IPS-NIHi7 (cell line): Measurements from ENCODE around the gene HDLBP.
"Not testable (repeated sequence)": the region's sequence is repeated elsewhere in the genome, so short reads cannot be mapped to it uniquely, and the experiment has no call there.

Source experiments
- DNase-seq: peaks from one replicate; pipeline ENCODE4 v3.0.0; 2012; ENCODE audit warnings: mixed read lengths; ENCODE audit errors: extremely low spot score

The HDLBP gene

GRCh38 chr2:241214209-241214608 is 101.3 kb downstream of the HDLBP start:
- DNase-seq: no peak

- no peak for DNase-seq
These were observed 101.9 kb downstream of the HDLBP start for GRCh38 chr2:241213567-241213966.

GRCh38 chr2:241213041-241213440 is 102.4 kb downstream of the HDLBP start:
- no peak for DNase-seq

- no peak for DNase-seq
These were observed 104.2 kb downstream of the HDLBP start for GRCh38 chr2:241211276-241211675.

GRCh38 chr2:241209271-241209670 is 106.2 kb downstream of the HDLBP start:
- no peak for DNase-seq

- no peak for DNase-seq
These were observed 107.4 kb downstream of the HDLBP start for GRCh38 chr2:241208058-241208457.

- no peak for DNase-seq
These were observed 107.8 kb downstream of the HDLBP start for GRCh38 chr2:241207641-241208040.

GRCh38 chr2:241207151-241207550 is 108.3 kb downstream of the HDLBP start:
- no peak for DNase-seq

- no peak for DNase-seq
These were observed 110.4 kb downstream of the HDLBP start for GRCh38 chr2:241205086-241205485.

GRCh38 chr2:241204490-241204889 is 111.0 kb downstream of the HDLBP start:
- DNase-seq: no peak

GRCh38 chr2:241204010-241204384 is 111.5 kb downstream of the HDLBP start:
- DNase-seq: no peak

GRCh38 chr2:241203218-241204009 is 112.1 kb downstream of the HDLBP start:
- DNase-seq: no peak

GRCh38 chr2:241202681-241203080 is 112.8 kb downstream of the HDLBP start:
- DNase-seq: no peak

GRCh38 chr2:241202268-241202585 is 113.2 kb downstream of the HDLBP start:
- no peak for DNase-seq

GRCh38 chr2:241201445-241202267 is 113.8 kb downstream of the HDLBP start:
- DNase-seq: no peak

GRCh38 chr2:241200822-241201395 is 114.6 kb downstream of the HDLBP start:
- no peak for DNase-seq

GRCh38 chr2:241199897-241200821 is 115.3 kb downstream of the HDLBP start:
- no peak for DNase-seq

GRCh38 chr2:241199286-241199685 is 116.2 kb downstream of the HDLBP start:
- no peak for DNase-seq

- DNase-seq: no peak
These were observed 116.8 kb downstream of the HDLBP start for GRCh38 chr2:241198381-241199279.

- no peak for DNase-seq
These were observed 117.5 kb downstream of the HDLBP start for GRCh38 chr2:241197947-241198346.

- not testable (repeated sequence) for DNase-seq
These were observed 118.2 kb downstream of the HDLBP start for GRCh38 chr2:241197246-241197645.
